ENCODE data around the gene WDR55. TPM values are rescaled to one million over a fixed set of nuclear protein-coding genes. Genes with fewer than 3 reads are reported as not detected.

WDR55 gene
- total and polyA plus RNA-seq, 10 of the 15 experiments (the other 5 are each of a cell fraction or from before 2014, with no cell fraction given) = 3.4 to 27.8 (median 20.3) TPM

DNA sequence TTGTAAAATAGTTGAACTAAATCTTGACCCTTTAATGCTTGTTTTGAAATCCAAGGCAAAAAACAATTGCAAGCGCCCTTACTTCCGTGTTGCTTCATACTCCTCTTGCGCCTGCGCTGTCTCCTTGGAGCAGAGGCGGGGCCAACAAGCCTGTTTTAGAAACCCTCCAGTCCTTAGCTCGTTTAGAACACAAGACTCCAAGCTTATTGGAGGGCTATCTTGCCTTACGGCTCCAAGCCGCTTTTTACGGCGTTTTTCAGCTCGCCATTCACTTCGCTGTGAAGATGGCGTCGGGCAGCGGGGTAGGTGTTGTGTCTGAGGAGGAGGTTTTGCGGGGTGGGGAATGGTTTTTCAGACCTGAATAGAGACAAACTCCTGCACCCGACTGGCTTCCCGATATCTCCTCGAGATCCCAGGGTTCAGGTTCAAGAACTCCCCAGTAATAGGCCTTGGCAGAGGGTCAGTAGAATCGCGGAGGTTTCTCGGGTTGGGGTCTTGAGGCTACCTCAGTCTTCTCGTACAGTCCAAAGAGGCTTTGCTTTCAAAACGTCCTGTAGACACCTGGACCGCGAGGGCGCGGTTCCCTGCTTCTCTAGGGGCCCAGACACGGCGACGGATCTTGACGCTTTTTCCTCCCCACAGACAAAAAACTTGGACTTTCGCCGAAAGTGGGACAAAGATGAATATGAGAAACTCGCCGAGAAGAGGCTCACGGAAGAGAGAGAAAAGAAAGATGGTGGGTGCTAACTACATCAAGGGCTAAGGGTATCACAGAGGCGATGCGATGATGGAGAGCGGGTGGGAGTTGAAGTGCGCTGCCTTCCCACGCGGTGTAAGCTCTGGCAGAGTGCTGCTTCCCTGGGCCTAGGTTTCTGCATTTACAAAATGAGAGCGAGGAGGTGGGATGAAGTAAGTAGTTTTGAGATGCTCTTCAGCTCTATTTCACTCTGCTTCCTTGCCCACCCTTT is 35.8 kb downstream of the WDR55 start, which contains the start of gene ZMAT2 (continued):
- TF ChIP-seq SP1 (IDR thresholded peaks at IDR 0.05; ENCODE audit: low read depth, low read length) (peak; percentile 77), RAD21 (IDR thresholded peaks at IDR 0.05; ENCODE audit: insufficient read depth, low read depth, low read length) (no peak), TARDBP (IDR thresholded peaks at IDR 0.05; ENCODE audit: borderline replicate concordance) (no peak), FOXK2 (IDR thresholded peaks at IDR 0.05) (peak; percentile 73), SREBF1 (IDR thresholded peaks at IDR 0.05; ENCODE audit: low read length) (no peak), SMAD5 (IDR thresholded peaks at IDR 0.05; ENCODE audit: low read depth) (peak; percentile 68; the same call in 1 of the 2 replicates), ZNF207 (IDR thresholded peaks at IDR 0.05; ENCODE audit: borderline replicate concordance) (no peak), RBBP5 (conservative IDR thresholded peaks at IDR 0.05) (no peak), MEF2A (IDR thresholded peaks at IDR 0.05; ENCODE audit: insufficient read depth, low read depth, low read length) (no peak), SREBF2 (IDR thresholded peaks at IDR 0.05; ENCODE audit: low read length) (no peak), EZH2 (IDR thresholded peaks at IDR 0.05; ENCODE audit: borderline replicate concordance, control insufficient read depth, low read depth, low read length) (no peak), TCF12 (IDR thresholded peaks at IDR 0.05; ENCODE audit: low read depth, low read length) (no peak), STAT1 (conservative IDR thresholded peaks at IDR 0.05) (no peak), ZZZ3 (IDR thresholded peaks at IDR 0.05; ENCODE audit: control insufficient read depth, insufficient read length, low read depth) (no peak), WRNIP1 (IDR thresholded peaks at IDR 0.05; ENCODE audit: borderline replicate concordance, low read depth, low read length) (no peak), NRF1 (conservative IDR thresholded peaks at IDR 0.05; ENCODE audit: low read depth, low read length) (peak; percentile 78)
- TF ChIP-seq, protein P1, sequence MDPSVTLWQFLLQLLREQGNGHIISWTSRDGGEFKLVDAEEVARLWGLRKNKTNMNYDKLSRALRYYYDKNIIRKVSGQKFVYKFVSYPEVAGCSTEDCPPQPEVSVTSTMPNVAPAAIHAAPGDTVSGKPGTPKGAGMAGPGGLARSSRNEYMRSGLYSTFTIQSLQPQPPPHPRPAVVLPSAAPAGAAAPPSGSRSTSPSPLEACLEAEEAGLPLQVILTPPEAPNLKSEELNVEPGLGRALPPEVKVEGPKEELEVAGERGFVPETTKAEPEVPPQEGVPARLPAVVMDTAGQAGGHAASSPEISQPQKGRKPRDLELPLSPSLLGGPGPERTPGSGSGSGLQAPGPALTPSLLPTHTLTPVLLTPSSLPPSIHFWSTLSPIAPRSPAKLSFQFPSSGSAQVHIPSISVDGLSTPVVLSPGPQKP (IDR thresholded peaks at IDR 0.05; ENCODE audit: low read depth, low read length) = no peak
- TF ChIP-seq, protein P2, sequence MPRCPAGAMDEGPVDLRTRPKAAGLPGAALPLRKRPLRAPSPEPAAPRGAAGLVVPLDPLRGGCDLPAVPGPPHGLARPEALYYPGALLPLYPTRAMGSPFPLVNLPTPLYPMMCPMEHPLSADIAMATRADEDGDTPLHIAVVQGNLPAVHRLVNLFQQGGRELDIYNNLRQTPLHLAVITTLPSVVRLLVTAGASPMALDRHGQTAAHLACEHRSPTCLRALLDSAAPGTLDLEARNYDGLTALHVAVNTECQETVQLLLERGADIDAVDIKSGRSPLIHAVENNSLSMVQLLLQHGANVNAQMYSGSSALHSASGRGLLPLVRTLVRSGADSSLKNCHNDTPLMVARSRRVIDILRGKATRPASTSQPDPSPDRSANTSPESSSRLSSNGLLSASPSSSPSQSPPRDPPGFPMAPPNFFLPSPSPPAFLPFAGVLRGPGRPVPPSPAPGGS (IDR thresholded peaks at IDR 0.05; ENCODE audit: borderline replicate concordance, insufficient read depth, low read depth, low read length, poor library complexity, severe bottlenecking) = no peak
- TF ChIP-seq, protein P3, sequence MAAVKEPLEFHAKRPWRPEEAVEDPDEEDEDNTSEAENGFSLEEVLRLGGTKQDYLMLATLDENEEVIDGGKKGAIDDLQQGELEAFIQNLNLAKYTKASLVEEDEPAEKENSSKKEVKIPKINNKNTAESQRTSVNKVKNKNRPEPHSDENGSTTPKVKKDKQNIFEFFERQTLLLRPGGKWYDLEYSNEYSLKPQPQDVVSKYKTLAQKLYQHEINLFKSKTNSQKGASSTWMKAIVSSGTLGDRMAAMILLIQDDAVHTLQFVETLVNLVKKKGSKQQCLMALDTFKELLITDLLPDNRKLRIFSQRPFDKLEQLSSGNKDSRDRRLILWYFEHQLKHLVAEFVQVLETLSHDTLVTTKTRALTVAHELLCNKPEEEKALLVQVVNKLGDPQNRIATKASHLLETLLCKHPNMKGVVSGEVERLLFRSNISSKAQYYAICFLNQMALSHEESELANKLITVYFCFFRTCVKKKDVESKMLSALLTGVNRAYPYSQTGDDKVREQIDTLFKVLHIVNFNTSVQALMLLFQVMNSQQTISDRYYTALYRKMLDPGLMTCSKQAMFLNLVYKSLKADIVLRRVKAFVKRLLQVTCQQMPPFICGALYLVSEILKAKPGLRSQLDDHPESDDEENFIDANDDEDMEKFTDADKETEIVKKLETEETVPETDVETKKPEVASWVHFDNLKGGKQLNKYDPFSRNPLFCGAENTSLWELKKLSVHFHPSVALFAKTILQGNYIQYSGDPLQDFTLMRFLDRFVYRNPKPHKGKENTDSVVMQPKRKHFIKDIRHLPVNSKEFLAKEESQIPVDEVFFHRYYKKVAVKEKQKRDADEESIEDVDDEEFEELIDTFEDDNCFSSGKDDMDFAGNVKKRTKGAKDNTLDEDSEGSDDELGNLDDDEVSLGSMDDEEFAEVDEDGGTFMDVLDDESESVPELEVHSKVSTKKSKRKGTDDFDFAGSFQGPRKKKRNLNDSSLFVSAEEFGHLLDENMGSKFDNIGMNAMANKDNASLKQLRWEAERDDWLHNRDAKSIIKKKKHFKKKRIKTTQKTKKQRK (IDR thresholded peaks at IDR 0.05; ENCODE audit: low read depth, low read length) = peak; percentile 11; the same call in 1 of the 2 replicates
- TF ChIP-seq, protein P4, sequence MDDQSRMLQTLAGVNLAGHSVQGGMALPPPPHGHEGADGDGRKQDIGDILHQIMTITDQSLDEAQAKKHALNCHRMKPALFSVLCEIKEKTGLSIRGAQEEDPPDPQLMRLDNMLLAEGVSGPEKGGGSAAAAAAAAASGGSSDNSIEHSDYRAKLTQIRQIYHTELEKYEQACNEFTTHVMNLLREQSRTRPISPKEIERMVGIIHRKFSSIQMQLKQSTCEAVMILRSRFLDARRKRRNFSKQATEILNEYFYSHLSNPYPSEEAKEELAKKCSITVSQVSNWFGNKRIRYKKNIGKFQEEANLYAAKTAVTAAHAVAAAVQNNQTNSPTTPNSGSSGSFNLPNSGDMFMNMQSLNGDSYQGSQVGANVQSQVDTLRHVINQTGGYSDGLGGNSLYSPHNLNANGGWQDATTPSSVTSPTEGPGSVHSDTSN (IDR thresholded peaks at IDR 0.05; ENCODE audit: insufficient replicate concordance, low read depth, low read length) = no peak
- TF ChIP-seq, protein P5, sequence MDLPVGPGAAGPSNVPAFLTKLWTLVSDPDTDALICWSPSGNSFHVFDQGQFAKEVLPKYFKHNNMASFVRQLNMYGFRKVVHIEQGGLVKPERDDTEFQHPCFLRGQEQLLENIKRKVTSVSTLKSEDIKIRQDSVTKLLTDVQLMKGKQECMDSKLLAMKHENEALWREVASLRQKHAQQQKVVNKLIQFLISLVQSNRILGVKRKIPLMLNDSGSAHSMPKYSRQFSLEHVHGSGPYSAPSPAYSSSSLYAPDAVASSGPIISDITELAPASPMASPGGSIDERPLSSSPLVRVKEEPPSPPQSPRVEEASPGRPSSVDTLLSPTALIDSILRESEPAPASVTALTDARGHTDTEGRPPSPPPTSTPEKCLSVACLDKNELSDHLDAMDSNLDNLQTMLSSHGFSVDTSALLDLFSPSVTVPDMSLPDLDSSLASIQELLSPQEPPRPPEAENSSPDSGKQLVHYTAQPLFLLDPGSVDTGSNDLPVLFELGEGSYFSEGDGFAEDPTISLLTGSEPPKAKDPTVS (IDR thresholded peaks at IDR 0.05; ENCODE audit: low read depth, low read length) = 0 out of 2 replicates have a peak, but pooled peaks have one; percentile 9

All from GM12878 (cell line).